Cardiac fibroblast (primary cell): ENCODE results near the gene KLF7.

Experiments
- DNase-seq, 2 donors: peaks; one replicate each; pipeline versions ENCODE4 v3.0.0 to v3.0.0-alpha.2; 2010; ENCODE audit warnings: low read depth in 2 of 2
- H3K4me3 ChIP-seq, 2 donors: replicated peaks in 1 of 2; 1 replicate in 1 of 2; 2 replicates in 1 of 2; pipeline ENCODE4 v1.5.1; 2011; ENCODE audit warnings: low read depth in 2 of 2, low read length in 2 of 2, mild to moderate bottlenecking in 2 of 2, moderate library complexity in 1 of 2
- CTCF ChIP-seq: IDR thresholded peaks from one replicate; pipeline ENCODE4 v1.5.1; 2011; ENCODE audit warnings: low read depth, mild to moderate bottlenecking, low read length, inconsistent platforms

KLF7 gene

GRCh38 chr2:207042841-207043240 lies 122.9 kb downstream of the KLF7 start:
- no peak for DNase-seq
- no peak for TF ChIP-seq CTCF
- H3K4me3 ChIP-seq = no peak overlapping the region

- TF ChIP-seq CTCF = no peak
- H3K4me3 ChIP-seq = no peak overlapping the region
- DNase-seq = peak in 1 of 2 donors; percentile 36
Measured at GRCh38 chr2:207041786-207042554, 123.8 kb downstream of the KLF7 start.

GRCh38 chr2:207041279-207041678 lies 124.5 kb downstream of the KLF7 start:
- no peak for TF ChIP-seq CTCF
- DNase-seq = peak in 1 of 2 donors; percentile 49
- peak overlapping the region in 1 of 2 donors; percentile 35 for H3K4me3 ChIP-seq

- no peak overlapping the region for H3K4me3 ChIP-seq
- TF ChIP-seq CTCF = no peak
- no peak for DNase-seq
Measured at GRCh38 chr2:207040696-207041095, 125.1 kb downstream of the KLF7 start.

- no peak overlapping the region for H3K4me3 ChIP-seq
- TF ChIP-seq CTCF = no peak
- DNase-seq = no peak
Measured at GRCh38 chr2:207039225-207039624, 126.5 kb downstream of the KLF7 start.

- no peak for DNase-seq
Measured at GRCh38 chr2:207038299-207038698, 127.4 kb downstream of the KLF7 start.

More at GRCh38 chr2:207038299-207038698, 127.4 kb downstream of the KLF7 start:
- no peak for TF ChIP-seq CTCF
- H3K4me3 ChIP-seq = no peak overlapping the region
